NB4 (cell line): ENCODE data around the gene MPND.

Experiments used
- CTCF ChIP-seq: IDR thresholded peaks from one replicate; pipeline ENCODE4 v1.5.1; 2012; ENCODE audit warnings: low read depth, low read length
- MAX ChIP-seq: IDR thresholded peaks from 2 replicates; pipeline ENCODE4 v1.6.1; 2011; ENCODE audit warnings: low read depth, low read length
- POLR2A ChIP-seq: IDR thresholded peaks from 2 replicates; pipeline ENCODE4 v1.6.1; 2011; ENCODE audit warnings: mild to moderate bottlenecking; ENCODE audit not compliant: insufficient read length; ENCODE audit errors: extremely low read depth

GRCh38 chr19:4350726-4351125 is 7.4 kb downstream of the MPND start:
- TF ChIP-seq POLR2A (no peak), MAX (no peak), CTCF (no peak)
